ENCODE results near the gene TMSB15A. TPM values are rescaled to one million over a fixed set of nuclear protein-coding genes. Genes with fewer than 3 reads are reported as not detected.
"Not testable (repeated sequence)": the region's sequence is repeated elsewhere in the genome, so short reads cannot be mapped to it uniquely, and the experiment has no call there.

Gene TMSB15A
- 0.37 and 0.39 TPM in 2 replicates for total RNA-seq

DNA sequence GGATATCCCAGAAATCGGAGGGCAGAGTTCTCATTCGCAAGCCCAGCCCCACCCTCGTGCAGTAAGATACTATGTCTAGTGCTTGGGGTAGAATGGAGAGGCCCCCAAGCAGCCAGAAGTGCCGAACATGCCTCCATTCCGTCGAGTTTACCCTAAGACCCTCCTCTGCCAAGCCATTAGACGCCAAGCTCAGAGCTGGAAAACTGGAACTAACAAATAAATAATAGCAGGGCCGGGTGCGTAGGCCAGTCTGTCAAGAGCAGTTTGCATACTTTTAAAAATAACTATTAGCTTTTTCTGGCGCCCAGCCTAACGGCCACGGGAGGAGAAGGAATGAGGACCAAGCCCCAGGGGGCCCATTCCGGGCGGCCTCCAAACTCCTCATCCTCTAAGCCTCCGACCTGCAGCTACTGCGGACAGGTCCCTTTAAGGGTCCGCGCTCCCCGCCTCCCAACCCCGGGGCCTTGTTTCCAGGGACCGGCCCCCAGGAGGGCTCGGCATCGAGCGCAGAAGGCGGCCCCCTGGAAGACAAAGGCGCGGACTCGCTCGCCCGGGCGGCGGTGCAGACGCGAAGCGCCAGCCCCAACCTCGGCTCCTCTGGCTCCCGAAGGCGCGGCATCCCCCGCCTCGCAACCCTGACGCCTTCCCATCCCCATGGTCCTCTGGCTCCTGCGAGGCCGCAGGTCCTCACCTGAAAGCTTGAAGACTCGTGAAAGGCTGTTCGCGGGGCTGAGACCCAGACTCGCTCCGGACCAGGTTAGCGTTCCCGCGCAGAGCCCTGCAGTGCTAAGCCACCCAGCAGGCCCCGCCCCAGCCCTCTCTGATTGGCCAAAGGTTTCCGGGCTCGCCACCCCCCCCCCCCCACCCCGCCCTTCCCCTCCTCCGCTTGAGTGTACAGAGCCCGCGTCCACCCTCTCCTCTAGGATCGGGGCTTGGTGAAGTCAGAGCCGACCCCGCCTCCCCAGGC lies at the start of gene TMSB15A:
Gene TMSB15A, minus strand, starts transcription at position 765 of the 967 bp plus-strand sequence.
- intact Hi-C loops (cut with micrococcal nuclease), result no loop called here
- no peak within 1 kb of the TSS for H3K27ac Mint-ChIP-seq
- H3K4me3 Mint-ChIP-seq (ENCODE audit: low read depth), result peak within 1 kb of the TSS; percentile 80
- peaks cover 6% of the 10 kb centered on the region for H3K4me1 Mint-ChIP-seq (ENCODE audit: low read depth)
- DNase-seq (ENCODE audit: low spot score), result peak; percentile 24
- H3K27me3 Mint-ChIP-seq (ENCODE audit: low read depth), result peaks cover 29% of the 10 kb centered on the region
- H3K36me3 Mint-ChIP-seq (ENCODE audit: low read depth), result no peaks in the 10 kb centered on the region
- H3K9me3 Mint-ChIP-seq, result no peaks in the 10 kb centered on the region

- Mint-ChIP-seq H3K36me3 (ENCODE audit: low read depth) (no peaks in the 10 kb centered on the region), H3K9me3 (no peaks in the 10 kb centered on the region), H3K27me3 (ENCODE audit: low read depth) (peaks cover 3% of the 10 kb centered on the region), H3K4me1 (ENCODE audit: low read depth) (no peaks in the 10 kb centered on the region), H3K4me3 (ENCODE audit: low read depth) (no peak overlapping the region), H3K27ac (no peak overlapping the region)
- intact Hi-C loops (cut with micrococcal nuclease), result no loop called here
- no peak for DNase-seq (ENCODE audit: low spot score)
Measured at GRCh38 chrX:102560423-102561068, 44.0 kb upstream of the TMSB15A start.

DNA sequence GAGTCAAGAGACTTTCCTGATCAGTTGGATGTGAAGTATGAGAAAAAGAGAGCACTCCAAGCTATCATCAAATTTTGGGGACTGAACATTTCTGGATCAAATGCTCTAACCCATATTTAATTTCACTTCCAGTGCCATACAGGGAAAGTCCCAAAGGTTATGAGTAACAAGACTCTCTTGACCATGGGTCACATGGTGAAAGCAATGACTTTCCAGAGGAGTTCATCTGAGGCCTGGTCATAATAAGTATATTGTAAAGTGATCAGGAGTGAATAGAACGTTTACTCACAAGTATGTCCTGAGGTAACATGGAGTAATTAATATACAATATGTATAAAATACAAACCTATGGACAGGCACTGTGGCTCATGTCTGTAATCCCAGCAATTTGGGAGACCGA lies 42.1 kb upstream of the TMSB15A start:
- intact Hi-C loops (cut with micrococcal nuclease), result no loop called here
- no peak overlapping the region for H3K27ac Mint-ChIP-seq
- no peaks in the 10 kb centered on the region for H3K9me3 Mint-ChIP-seq
- no peaks in the 10 kb centered on the region for H3K36me3 Mint-ChIP-seq (ENCODE audit: low read depth)
- H3K27me3 Mint-ChIP-seq (ENCODE audit: low read depth), result peaks cover 4% of the 10 kb centered on the region
- no peak overlapping the region for H3K4me3 Mint-ChIP-seq (ENCODE audit: low read depth)
- no peaks in the 10 kb centered on the region for H3K4me1 Mint-ChIP-seq (ENCODE audit: low read depth)
- DNase-seq (ENCODE audit: low spot score), result no peak

GRCh38 chrX:102548231-102548630 lies 31.7 kb upstream of the TMSB15A start:
- Mint-ChIP-seq H3K27ac (no peak overlapping the region), H3K27me3 (ENCODE audit: low read depth) (peaks cover 4% of the 10 kb centered on the region), H3K4me3 (ENCODE audit: low read depth) (no peak overlapping the region)

GRCh38 chrX:102546828-102547493 lies 30.4 kb upstream of the TMSB15A start:
- intact Hi-C loops (cut with micrococcal nuclease), result no loop called here
- H3K4me1 Mint-ChIP-seq (ENCODE audit: low read depth), result no peaks in the 10 kb centered on the region

More at GRCh38 chrX:102548231-102548630, 31.7 kb upstream of the TMSB15A start:
- no peaks in the 10 kb centered on the region for H3K36me3 Mint-ChIP-seq (ENCODE audit: low read depth)
- H3K4me1 Mint-ChIP-seq (ENCODE audit: low read depth), result no peaks in the 10 kb centered on the region
- intact Hi-C loops (cut with micrococcal nuclease), result no loop called here
- no peak for DNase-seq (ENCODE audit: low spot score)
- H3K9me3 Mint-ChIP-seq, result no peaks in the 10 kb centered on the region

DNA sequence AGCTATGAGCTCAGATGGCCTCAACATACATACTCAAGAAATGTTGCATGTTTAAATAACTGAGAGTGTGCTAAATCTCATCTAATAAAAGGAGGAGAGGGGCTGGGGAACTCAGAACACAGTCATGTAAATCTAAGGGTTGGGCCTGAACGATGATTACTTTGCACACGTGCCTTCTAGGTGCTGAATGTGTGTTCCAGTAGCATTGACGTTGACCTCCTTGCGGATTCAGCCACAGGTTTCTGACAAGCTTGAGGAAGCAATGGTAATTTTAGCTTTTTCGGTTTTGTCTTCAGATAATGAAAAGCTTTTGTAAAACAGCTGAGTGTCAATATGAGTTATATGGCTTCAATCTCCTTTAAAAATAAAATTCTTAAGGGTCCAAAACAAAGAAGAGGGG lies 29.6 kb upstream of the TMSB15A start:
- H3K27ac Mint-ChIP-seq; H3K9me3 Mint-ChIP-seq; H3K27me3 Mint-ChIP-seq (ENCODE audit: low read depth); H3K4me1 Mint-ChIP-seq (ENCODE audit: low read depth); intact Hi-C loops (cut with micrococcal nuclease); H3K36me3 Mint-ChIP-seq (ENCODE audit: low read depth); DNase-seq (ENCODE audit: low spot score); H3K4me3 Mint-ChIP-seq (ENCODE audit: low read depth): not testable (repeated sequence)

More at GRCh38 chrX:102546828-102547493, 30.4 kb upstream of the TMSB15A start:
- Mint-ChIP-seq H3K27ac (peak overlapping the region; percentile 52), H3K9me3 (no peaks in the 10 kb centered on the region), H3K36me3 (ENCODE audit: low read depth) (no peaks in the 10 kb centered on the region), H3K4me3 (ENCODE audit: low read depth) (peak overlapping the region; percentile 85), H3K27me3 (ENCODE audit: low read depth) (peaks cover 4% of the 10 kb centered on the region)
- no peak for DNase-seq (ENCODE audit: low spot score)

DNA sequence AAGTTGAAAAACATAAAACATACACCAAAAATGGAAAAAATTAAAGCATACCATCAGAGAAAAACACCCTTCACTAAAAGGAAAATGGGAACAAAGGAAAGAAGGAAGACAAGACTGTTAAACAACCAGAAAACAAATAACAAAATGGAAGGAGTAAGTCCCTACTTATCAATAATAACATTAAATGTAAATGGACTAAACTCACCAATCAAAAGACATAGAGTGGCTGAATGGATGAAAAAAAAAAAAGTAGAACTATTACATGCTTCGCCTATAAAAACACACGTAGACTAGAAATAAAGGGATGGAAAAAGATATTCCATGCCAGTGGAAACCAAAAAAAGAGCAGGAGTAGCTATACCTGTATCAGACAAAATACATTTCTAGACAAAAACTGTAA lies 19.4 kb upstream of the TMSB15A start:
- DNase-seq (ENCODE audit: low spot score), result no peak
- H3K27me3 Mint-ChIP-seq (ENCODE audit: low read depth), result no peaks in the 10 kb centered on the region
- H3K27ac Mint-ChIP-seq, result no peak overlapping the region
- H3K9me3 Mint-ChIP-seq, result no peaks in the 10 kb centered on the region
- H3K4me3 Mint-ChIP-seq (ENCODE audit: low read depth), result no peak overlapping the region
- H3K36me3 Mint-ChIP-seq (ENCODE audit: low read depth), result no peaks in the 10 kb centered on the region
- no peaks in the 10 kb centered on the region for H3K4me1 Mint-ChIP-seq (ENCODE audit: low read depth)
- intact Hi-C loops (cut with micrococcal nuclease), result no loop called here

DNA sequence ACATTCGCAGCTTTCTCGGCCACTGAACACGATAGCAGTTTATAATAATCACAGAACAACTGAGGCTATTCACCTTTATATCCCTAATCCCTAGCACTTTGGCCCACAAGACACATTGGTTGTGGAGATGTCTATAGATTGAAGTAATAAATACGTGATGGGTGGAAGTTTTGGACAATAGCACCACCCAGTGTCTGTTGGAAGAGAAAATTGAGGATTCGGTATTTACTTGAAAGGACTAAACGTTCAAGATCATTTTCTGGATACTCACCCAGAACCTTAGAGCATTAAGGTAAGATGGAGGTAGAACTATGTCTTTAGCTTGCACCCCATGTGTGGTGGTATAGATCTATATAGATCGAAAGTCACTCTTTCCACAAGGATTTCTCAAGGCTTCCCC lies 787 bp upstream of the TMSB15A start:
- intact Hi-C loops (cut with micrococcal nuclease), result no loop called here
- H3K36me3 Mint-ChIP-seq (ENCODE audit: low read depth), result no peaks in the 10 kb centered on the region
- no peak for DNase-seq (ENCODE audit: low spot score)
- no peaks in the 10 kb centered on the region for H3K9me3 Mint-ChIP-seq
- H3K4me3 Mint-ChIP-seq (ENCODE audit: low read depth), result no peak overlapping the region
- H3K27ac Mint-ChIP-seq, result no peak overlapping the region
- H3K27me3 Mint-ChIP-seq (ENCODE audit: low read depth), result peaks cover 29% of the 10 kb centered on the region
- peaks cover 6% of the 10 kb centered on the region for H3K4me1 Mint-ChIP-seq (ENCODE audit: low read depth)

DNA sequence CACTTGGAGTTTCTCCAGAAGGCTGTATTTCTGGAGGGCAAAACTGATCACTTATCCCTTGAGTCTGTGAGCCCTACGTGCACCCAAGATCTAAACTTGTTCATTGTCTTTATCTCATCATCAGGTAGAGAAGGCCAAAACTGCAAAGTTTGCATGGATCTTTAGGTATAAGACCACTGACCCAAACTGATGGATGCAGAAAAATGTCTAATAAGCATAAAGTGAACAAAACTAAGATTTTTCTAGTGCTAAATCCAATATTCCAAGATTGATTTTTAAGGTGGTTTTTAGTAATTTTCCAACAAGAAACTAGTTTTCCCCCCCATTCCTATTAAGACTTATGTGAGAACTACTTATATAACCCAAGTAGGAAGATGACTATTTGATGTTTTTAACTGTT lies 2.0 kb downstream of the TMSB15A start:
- Mint-ChIP-seq H3K27me3 (ENCODE audit: low read depth) (peaks cover 31% of the 10 kb centered on the region), H3K4me3 (ENCODE audit: low read depth) (no peak overlapping the region), H3K9me3 (no peaks in the 10 kb centered on the region), H3K27ac (no peak overlapping the region), H3K36me3 (ENCODE audit: low read depth) (no peaks in the 10 kb centered on the region), H3K4me1 (ENCODE audit: low read depth) (peaks cover 6% of the 10 kb centered on the region)
- no peak for DNase-seq (ENCODE audit: low spot score)
- intact Hi-C loops (cut with micrococcal nuclease), result no loop called here

GRCh38 chrX:102498732-102499131 lies 17.8 kb downstream of the TMSB15A start:
- Mint-ChIP-seq H3K9me3 (no peaks in the 10 kb centered on the region), H3K4me1 (ENCODE audit: low read depth) (no peaks in the 10 kb centered on the region), H3K36me3 (ENCODE audit: low read depth) (no peaks in the 10 kb centered on the region), H3K4me3 (ENCODE audit: low read depth) (no peak overlapping the region), H3K27ac (no peak overlapping the region), H3K27me3 (ENCODE audit: low read depth) (no peaks in the 10 kb centered on the region)
- intact Hi-C loops (cut with micrococcal nuclease), result no loop called here
- DNase-seq (ENCODE audit: low spot score), result no peak

DNA sequence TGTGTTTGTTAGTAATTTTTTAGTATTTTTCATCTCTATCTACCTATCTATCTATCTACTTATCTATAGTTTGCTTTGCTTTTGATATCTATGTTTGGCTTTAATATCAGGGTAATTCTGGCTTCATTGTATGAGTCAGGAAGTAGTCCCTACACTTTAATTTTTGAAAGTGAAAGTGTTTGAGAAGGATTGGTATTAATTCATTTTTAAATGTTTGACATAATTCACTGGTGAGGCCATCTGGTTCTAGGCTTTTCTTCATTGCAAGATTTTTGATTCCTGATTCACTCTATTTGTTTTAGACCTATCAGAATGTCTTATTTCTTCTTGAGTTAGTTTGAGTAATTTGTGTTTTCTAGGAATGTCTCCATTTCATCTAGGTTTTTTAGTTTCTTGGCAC lies 24.8 kb downstream of the TMSB15A start:
- H3K9me3 Mint-ChIP-seq, result no peaks in the 10 kb centered on the region
- peaks cover 2% of the 10 kb centered on the region for H3K27me3 Mint-ChIP-seq (ENCODE audit: low read depth)
- H3K27ac Mint-ChIP-seq, result no peak overlapping the region
- H3K36me3 Mint-ChIP-seq (ENCODE audit: low read depth), result no peaks in the 10 kb centered on the region
- H3K4me3 Mint-ChIP-seq (ENCODE audit: low read depth), result no peak overlapping the region
- intact Hi-C loops (cut with micrococcal nuclease), result no loop called here
- no peaks in the 10 kb centered on the region for H3K4me1 Mint-ChIP-seq (ENCODE audit: low read depth)
- DNase-seq (ENCODE audit: low spot score), result no peak

- H3K27ac Mint-ChIP-seq; H3K4me1 Mint-ChIP-seq (ENCODE audit: low read depth); DNase-seq (ENCODE audit: low spot score); H3K9me3 Mint-ChIP-seq; H3K36me3 Mint-ChIP-seq (ENCODE audit: low read depth); H3K27me3 Mint-ChIP-seq (ENCODE audit: low read depth); H3K4me3 Mint-ChIP-seq (ENCODE audit: low read depth); intact Hi-C loops (cut with micrococcal nuclease): not testable (repeated sequence)
Measured at GRCh38 chrX:102478765-102479164, 37.8 kb downstream of the TMSB15A start.

Measured in activated T-helper 2 cell treated with anti-CD3 and anti-CD28 coated beads, Interferon-gamma antibody, Interleukin-2, Interleukin-4, amounts not matched to agents 10 μg/mL and 5 μg/mL and 100 μg/mL, durations not matched to agents 14 hours and 24 hours and 36 hours (primary cell).